PFSK-1 (cell line): Measurements from ENCODE around the gene DRAXIN.

Source experiments
- POLR2AphosphoS5 ChIP-seq: IDR thresholded peaks from 2 replicates; pipeline ENCODE4 v1.6.1; 2012; ENCODE audit warnings: low read depth, mild to moderate bottlenecking, control low read depth, low read length, moderate library complexity
- TAF1 ChIP-seq: IDR thresholded peaks from 2 replicates; pipeline ENCODE4 v1.6.1; 2012; ENCODE audit warnings: low read length, control low read depth, borderline replicate concordance; ENCODE audit not compliant: insufficient read depth

DNA sequence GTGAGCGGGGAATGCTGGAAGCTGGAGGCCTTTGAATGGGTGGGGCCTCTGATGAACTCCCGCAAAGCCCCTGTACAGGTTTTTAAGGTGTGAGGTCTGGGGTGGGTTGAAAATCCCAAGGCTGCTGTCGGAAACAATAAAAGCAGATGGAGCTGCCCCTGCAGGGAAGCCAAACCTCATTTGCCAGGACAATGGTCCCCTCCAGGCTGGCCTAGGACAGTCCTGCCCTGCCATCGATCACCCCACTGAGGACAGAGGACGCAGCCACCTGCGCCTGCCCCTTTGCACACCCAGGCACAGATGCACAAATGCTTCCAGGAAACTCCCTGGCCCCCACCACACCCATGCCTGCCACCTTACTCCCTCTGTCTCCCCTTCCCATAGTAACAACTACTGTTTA is 4.4 kb downstream of the DRAXIN start:
- no peak for TF ChIP-seq TAF1
- no peak for TF ChIP-seq POLR2AphosphoS5
